Thoracic aorta (tissue), 2 donors: ENCODE data around the gene CTLA4. TPM values are rescaled to one million over a fixed set of nuclear protein-coding genes. Genes with fewer than 3 reads are reported as not detected.

Source experiments
- ATAC-seq: fragments of 150-250 bp; one replicate; pipeline ENCODE4 v1.8.0; 2017; ENCODE audit warnings: low read depth; ENCODE audit not compliant: insufficient number of reproducible peaks, low FRiP score
- DNase-seq: peaks from one replicate; pipeline ENCODE4 v3.0.0-alpha.2; 2020; ENCODE audit warnings: low spot score
- H3K27ac ChIP-seq, 2 donors: fragments of 200-600 bp; sonication (generic); 1 replicate in 1 of 2; 2 replicates in 1 of 2; pipeline ENCODE4 v1.5.1; 2016; ENCODE audit warnings: mild to moderate bottlenecking in 2 of 2, moderate library complexity in 2 of 2
- H3K27me3 ChIP-seq: fragments of 200-600 bp; sonication (generic); replicated peaks from 2 replicates; pipeline ENCODE4 v1.6.0; 2016; ENCODE audit warnings: mild to moderate bottlenecking; ENCODE audit not compliant: insufficient read depth
- H3K36me3 ChIP-seq: fragments of 200-600 bp; sonication (generic); one replicate; pipeline ENCODE4 v1.5.1; 2016
- H3K4me1 ChIP-seq, 2 donors: fragments of 200-600 bp; sonication (generic); 1 replicate in 1 of 2; 2 replicates in 1 of 2; pipeline versions ENCODE4 v1.5.1 to v1.6.0; 2016; ENCODE audit warnings: low read depth in 2 of 2, mild to moderate bottlenecking in 1 of 2; ENCODE audit not compliant: control insufficient read depth in 1 of 2
- H3K4me3 ChIP-seq: fragments of 200-600 bp; sonication (generic); 2 replicates; pipeline ENCODE4 v1.5.1; 2016; ENCODE audit warnings: mild to moderate bottlenecking
- H3K9me3 ChIP-seq: fragments of 200-600 bp; sonication (generic); 2 replicates; pipeline ENCODE4 v1.5.1; 2016
- CTCF ChIP-seq: fragments of 200-600 bp; sonication (generic); IDR thresholded peaks from one replicate; pipeline ENCODE4 v1.5.1; 2019; ENCODE audit warnings: antibody characterized with exemption
- total RNA-seq, 2 donors: library from RNA; depleted of rRNA; stranded (reverse); fragments of >200 nt; gene quantifications; one replicate each; pipeline versions ENCODE4 v1.1.0 to v1.2.3, GENCODE V29; 2016

CTLA4 gene
- total RNA-seq, 2 donors from 2014 or later = 1.4 TPM; not detected in 1

- ATAC-seq (no peak), DNase-seq (no peak)
- TF ChIP-seq CTCF = no peak
- Histone ChIP-seq H3K36me3 (no peaks in the 10 kb centered on the region), H3K27ac (peak overlapping the region; percentile 29 to 45), H3K9me3 (no peaks in the 10 kb centered on the region), H3K4me1 (peaks cover 0 to 24% of the 10 kb centered on the region in 2 donors), H3K27me3 (no peaks in the 10 kb centered on the region), H3K4me3 (no peak overlapping the region)
Observed at GRCh38 chr2:203918264-203918663, 50.7 kb downstream of the CTLA4 start.

GRCh38 chr2:203918839-203919238, 51.3 kb downstream of the CTLA4 start:
- Histone ChIP-seq H3K4me1 (peaks cover 0 to 24% of the 10 kb centered on the region in 2 donors), H3K4me3 (no peak overlapping the region), H3K36me3 (no peaks in the 10 kb centered on the region), H3K9me3 (no peaks in the 10 kb centered on the region), H3K27ac (peak overlapping the region; percentile 29 to 45), H3K27me3 (no peaks in the 10 kb centered on the region)
- TF ChIP-seq CTCF = no peak
- DNase-seq (no peak), ATAC-seq (no peak)

Other genes starting within 250 kb of the CTLA4 start
- 1 to 10 TPM; 3.5 to 4.3 TPM for gene CD28, start 161.1 kb upstream of the CTLA4 start, total RNA-seq
- 1 to 10 TPM in 1 of 2 donors, not detected in 1; 2.0 TPM for gene ICOS, start 69.0 kb downstream of the CTLA4 start, total RNA-seq